Natural killer cell (primary cell): ENCODE data around the gene TUBAL3. TPM values are rescaled to one million over a fixed set of nuclear protein-coding genes. Genes with fewer than 3 reads are reported as not detected.

Source experiments
- ATAC-seq, 3 donors: fragments of 150-1000 bp in 2 of 3; fragments of 200-7000 bp in 1 of 3; cut with Tn5 transposase; 1 replicate in 1 of 3; 2 replicates in 2 of 3; pipeline ENCODE4 v1.10.0; 2021; ENCODE audit warnings: mild to moderate bottlenecking in 2 of 3, moderate library complexity in 2 of 3
- DNase-seq, 2 donors: peaks; one replicate each; pipeline versions ENCODE4 v3.0.0 to v3.0.0-alpha.2; 2013 to 2021; ENCODE audit warnings: mixed read lengths in 1 of 2
- H3K27ac ChIP-seq: one replicate; pipeline ENCODE4 v1.5.1; 2013; ENCODE audit warnings: mild to moderate bottlenecking, low read length
- H3K27me3 ChIP-seq: one replicate; pipeline ENCODE4 v1.6.1; 2013; ENCODE audit warnings: low read length; ENCODE audit not compliant: control insufficient read depth, insufficient read depth
- H3K36me3 ChIP-seq: one replicate; pipeline ENCODE4 v1.6.1; 2013; ENCODE audit warnings: low read length; ENCODE audit not compliant: control insufficient read depth, insufficient read depth
- H3K4me1 ChIP-seq: one replicate; pipeline ENCODE4 v1.6.1; 2013; ENCODE audit warnings: low read length; ENCODE audit not compliant: control insufficient read depth, insufficient read depth
- H3K4me3 ChIP-seq: one replicate; pipeline ENCODE4 v1.5.1; 2013; ENCODE audit warnings: low read length
- H3K9me3 ChIP-seq: one replicate; pipeline ENCODE4 v1.6.1; 2013; ENCODE audit warnings: low read length; ENCODE audit not compliant: control insufficient read depth, insufficient read depth
- H3K27ac Mint-ChIP-seq, 2 donors: one replicate each; pipeline ENCODE4 v1.8.0; 2022; ENCODE audit warnings: mild to moderate bottlenecking in 2 of 2, mixed read lengths in 2 of 2, moderate library complexity in 1 of 2
- H3K27me3 Mint-ChIP-seq, 2 donors: one replicate each; pipeline ENCODE4 v1.8.0; 2022; ENCODE audit warnings: low read depth in 2 of 2, mixed read lengths in 2 of 2
- H3K36me3 Mint-ChIP-seq: one replicate; pipeline ENCODE4 v1.8.0; 2022; ENCODE audit warnings: mixed read lengths
- H3K4me1 Mint-ChIP-seq, 2 donors: one replicate each; pipeline ENCODE4 v1.8.0; 2022; ENCODE audit warnings: mixed read lengths in 2 of 2
- H3K4me3 Mint-ChIP-seq: one replicate; pipeline ENCODE4 v1.8.0; 2022; ENCODE audit warnings: mild to moderate bottlenecking, moderate library complexity, mixed read lengths
- H3K9me3 Mint-ChIP-seq, 2 donors: one replicate each; pipeline ENCODE4 v1.8.0; 2022; ENCODE audit warnings: mixed read lengths in 2 of 2
- WGBS: methylation state at CpG from one replicate; pipeline ENCODE4 v1.1.7; 2013; ENCODE audit warnings: missing lambda C conversion rate; ENCODE audit not compliant: insufficient coverage; 5-methylcytosine and 5-hydroxymethylcytosine counted together
- intact Hi-C: fragments of 100-400 bp; cut with micrococcal nuclease; formaldehyde crosslinking; loops from one replicate; pipeline ENCODE4 v1.14.2; 2022
- total RNA-seq, 4 donors: library from RNA; stranded (reverse); fragments of 120-200 nt in 1 of 4; gene quantifications; one replicate each; pipeline versions ENCODE4 v1.2.3 to v1.2.4, GENCODE V29; 2013 to 2022
- TF ChIP-seq, protein P1 (sequence below): fragments of 200-600 bp; IDR thresholded peaks from one replicate; pipeline ENCODE4 v1.8.0; 2022; ENCODE audit warnings: antibody characterized with exemption

Gene TUBAL3
- total RNA-seq, 3 donors from 2014 or later (not counting 1 experiment from before 2014, with no cell fraction given) = not detected

GRCh38 chr10:5441106-5441505 lies 36.5 kb upstream of the TUBAL3 start:
- ATAC-seq (no peak), DNase-seq (no peak)
- Mint-ChIP-seq H3K27me3 (no peaks in the 10 kb centered on the region), H3K9me3 (no peaks in the 10 kb centered on the region), H3K4me1 (no peaks in the 10 kb centered on the region), H3K4me3 (no peak overlapping the region), H3K27ac (no peak overlapping the region), H3K36me3 (no peaks in the 10 kb centered on the region)
- intact Hi-C loops = no loop called here
- WGBS = 96% methylated on average over 4 of the region's 4 CpGs
- no peaks in the 10 kb centered on the region for H3K36me3 ChIP-seq
- no peaks in the 10 kb centered on the region for H3K27me3 ChIP-seq
- H3K4me3 ChIP-seq = no peak overlapping the region
- H3K27ac ChIP-seq = no peak overlapping the region
- TF ChIP-seq, protein P1, sequence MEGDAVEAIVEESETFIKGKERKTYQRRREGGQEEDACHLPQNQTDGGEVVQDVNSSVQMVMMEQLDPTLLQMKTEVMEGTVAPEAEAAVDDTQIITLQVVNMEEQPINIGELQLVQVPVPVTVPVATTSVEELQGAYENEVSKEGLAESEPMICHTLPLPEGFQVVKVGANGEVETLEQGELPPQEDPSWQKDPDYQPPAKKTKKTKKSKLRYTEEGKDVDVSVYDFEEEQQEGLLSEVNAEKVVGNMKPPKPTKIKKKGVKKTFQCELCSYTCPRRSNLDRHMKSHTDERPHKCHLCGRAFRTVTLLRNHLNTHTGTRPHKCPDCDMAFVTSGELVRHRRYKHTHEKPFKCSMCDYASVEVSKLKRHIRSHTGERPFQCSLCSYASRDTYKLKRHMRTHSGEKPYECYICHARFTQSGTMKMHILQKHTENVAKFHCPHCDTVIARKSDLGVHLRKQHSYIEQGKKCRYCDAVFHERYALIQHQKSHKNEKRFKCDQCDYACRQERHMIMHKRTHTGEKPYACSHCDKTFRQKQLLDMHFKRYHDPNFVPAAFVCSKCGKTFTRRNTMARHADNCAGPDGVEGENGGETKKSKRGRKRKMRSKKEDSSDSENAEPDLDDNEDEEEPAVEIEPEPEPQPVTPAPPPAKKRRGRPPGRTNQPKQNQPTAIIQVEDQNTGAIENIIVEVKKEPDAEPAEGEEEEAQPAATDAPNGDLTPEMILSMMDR = no peak
- no peaks in the 10 kb centered on the region for H3K9me3 ChIP-seq
- H3K4me1 ChIP-seq = no peaks in the 10 kb centered on the region

DNA sequence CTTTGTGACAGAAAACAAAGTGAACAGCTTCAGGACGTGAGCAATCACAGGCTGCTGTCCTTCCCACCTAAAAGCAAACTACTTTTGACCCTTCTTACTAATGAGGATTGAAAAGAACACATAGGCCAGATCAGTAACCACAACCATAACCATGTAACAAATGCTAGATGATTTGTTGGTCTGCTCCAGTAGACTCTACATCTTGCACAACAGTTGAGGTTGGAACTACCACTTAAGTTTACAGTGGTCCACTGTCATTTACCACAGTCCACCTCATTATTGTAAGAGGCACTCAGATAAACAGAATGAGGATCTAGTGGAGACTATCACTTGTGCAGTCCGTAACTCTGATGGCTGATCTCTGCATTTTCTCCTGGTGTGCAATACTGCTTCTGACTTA lies 35.6 kb upstream of the TUBAL3 start:
- H3K9me3 Mint-ChIP-seq = no peaks in the 10 kb centered on the region
- no peaks in the 10 kb centered on the region for H3K4me1 Mint-ChIP-seq
- H3K27ac ChIP-seq = no peak overlapping the region
- H3K36me3 Mint-ChIP-seq = no peaks in the 10 kb centered on the region
- ATAC-seq = peak in 1 of 3 donors; percentile 30
- no peak overlapping the region for H3K4me3 ChIP-seq
- no peaks in the 10 kb centered on the region for H3K27me3 ChIP-seq
- no peak overlapping the region for H3K27ac Mint-ChIP-seq
- H3K36me3 ChIP-seq = no peaks in the 10 kb centered on the region
- no peak for DNase-seq
- intact Hi-C loops = no loop called here
- H3K27me3 Mint-ChIP-seq = no peaks in the 10 kb centered on the region
- WGBS = 88% methylated on average over 2 of the region's 2 CpGs
- no peak overlapping the region for H3K4me3 Mint-ChIP-seq
- TF ChIP-seq, protein P1 = no peak
- H3K4me1 ChIP-seq = no peaks in the 10 kb centered on the region
- H3K9me3 ChIP-seq = no peaks in the 10 kb centered on the region

- ATAC-seq = no peak
These were observed 30.7 kb upstream of the TUBAL3 start for GRCh38 chr10:5435328-5435727.

More at GRCh38 chr10:5435328-5435727, 30.7 kb upstream of the TUBAL3 start:
- H3K9me3 ChIP-seq = no peaks in the 10 kb centered on the region
- H3K4me1 ChIP-seq = no peaks in the 10 kb centered on the region
- TF ChIP-seq, protein P1 = no peak
- no peaks in the 10 kb centered on the region for H3K27me3 ChIP-seq
- no peak for DNase-seq
- intact Hi-C loops = no loop called here
- Mint-ChIP-seq H3K9me3 (no peaks in the 10 kb centered on the region), H3K36me3 (peaks cover 6% of the 10 kb centered on the region), H3K4me1 (peaks cover 9 to 10% of the 10 kb centered on the region in 2 donors), H3K27ac (no peak overlapping the region), H3K4me3 (no peak overlapping the region), H3K27me3 (no peaks in the 10 kb centered on the region)
- no peaks in the 10 kb centered on the region for H3K36me3 ChIP-seq
- H3K27ac ChIP-seq = no peak overlapping the region
- WGBS = 100% methylated on average over 1 of the region's 3 CpGs
- no peak overlapping the region for H3K4me3 ChIP-seq
